GM12878 (cell line): ENCODE results near the gene CZIB. TPM values are rescaled to one million over a fixed set of nuclear protein-coding genes. Genes with fewer than 3 reads are reported as not detected.

Source experiments
- ATAC-seq: fragments of 200-7000 bp; cut with Tn5 transposase; 3 replicates; pipeline ENCODE4 v1.9.1; 2020; ENCODE audit warnings: mild to moderate bottlenecking, moderate library complexity
- BruUV-seq: library from RNA; stranded (reverse); fragments of 400-500 nt; replicated peaks from 2 replicates; lab custom pipeline; 2021; lab: Mats Ljungman, UMichigan
- CTCF ChIA-PET: fragments of 300-600 bp; sonication (Branson Sonifier 250); formaldehyde crosslinking; extraction: SDS; loops from one replicate; lab custom pipeline; 2021; ENCODE audit warnings: inconsistent platforms; lab: Yijun Ruan, JAX
- POLR2A ChIA-PET: fragments of 350-600 bp; formaldehyde crosslinking; extraction: SDS; loops from one replicate; lab custom pipeline; 2021; ENCODE audit warnings: inconsistent platforms; lab: Charles Lee
- RAD21 ChIA-PET: fragments of 300-600 bp; sonication (Branson Sonifier 250); formaldehyde crosslinking; loops from one replicate; lab custom pipeline; 2023; ENCODE audit warnings: antibody characterized with exemption; ENCODE audit not compliant: unreplicated experiment; lab: Charles Lee
- SMC1A ChIA-PET: fragments of 300-600 bp; sonication (Branson Sonifier 250); formaldehyde crosslinking; loops from one replicate; lab custom pipeline; 2023; ENCODE audit not compliant: unreplicated experiment, uncharacterized antibody; lab: Charles Lee
- DNase-seq: peaks from one replicate; pipeline ENCODE4 v3.0.0-alpha.2; 2011; ENCODE audit warnings: low read depth, low spot score
- FAIRE-seq: peaks from 3 replicates; lab custom pipeline; 2011; peaks lifted over from hg19 to GRCh38; lab: Jason Lieb, UNC
- H2AFZ ChIP-seq: 2 replicates; pipeline ENCODE4 v1.6.0; 2011; ENCODE audit warnings: low read depth, low read length, control low read depth; ENCODE audit not compliant: control insufficient read depth
- H3K27ac ChIP-seq: 2 replicates; pipeline ENCODE4 v1.5.1; 2011; ENCODE audit warnings: control low read depth; ENCODE audit not compliant: control insufficient read depth, insufficient read depth
- H3K27me3 ChIP-seq, 2 experiments: replicated peaks in 1 of 2; 2 replicates each; pipeline versions ENCODE4 v1.6.0 to v1.6.1; 2011; ENCODE audit warnings: low read length in 1 of 2; ENCODE audit not compliant: control insufficient read depth in 2 of 2, insufficient read depth in 2 of 2
- H3K36me3 ChIP-seq, 2 experiments: 2 replicates each; pipeline ENCODE4 v1.5.1; 2011; ENCODE audit warnings: low read length in 1 of 2; ENCODE audit not compliant: control insufficient read depth in 2 of 2, insufficient read depth in 2 of 2
- H3K4me1 ChIP-seq: 2 replicates; pipeline ENCODE4 v1.6.1; 2011; ENCODE audit warnings: mild to moderate bottlenecking, low read length, moderate library complexity, mixed read lengths; ENCODE audit not compliant: control insufficient read depth, insufficient read depth
- H3K4me2 ChIP-seq: 2 replicates; pipeline ENCODE4 v1.6.0; 2011; ENCODE audit warnings: control low read depth; ENCODE audit not compliant: control insufficient read depth, insufficient read depth
- H3K4me3 ChIP-seq: fragments of 200-600 bp; sonication (generic); 2 replicates; pipeline ENCODE4 v1.5.1; 2016
- H3K79me2 ChIP-seq: 2 replicates; pipeline ENCODE4 v1.6.0; 2011; ENCODE audit warnings: low read length; ENCODE audit not compliant: control insufficient read depth, insufficient read depth
- H3K9ac ChIP-seq: 2 replicates; pipeline ENCODE4 v1.8.0; 2011; ENCODE audit warnings: low read length, control low read depth, mixed read lengths; ENCODE audit not compliant: control insufficient read depth, insufficient read depth
- H3K9me3 ChIP-seq: replicated peaks from 3 replicates; pipeline ENCODE4 v1.5.1; 2011; ENCODE audit warnings: mild to moderate bottlenecking, low read length; ENCODE audit not compliant: control insufficient read depth, insufficient read depth
- H4K20me1 ChIP-seq: 2 replicates; pipeline ENCODE4 v1.6.0; 2011; ENCODE audit not compliant: control insufficient read depth, insufficient read depth
- NBN ChIP-seq: fragments of 450-650 bp; IDR thresholded peaks from 2 replicates; pipeline ENCODE4 v1.6.1; 2016
- SRF ChIP-seq, 2 experiments: IDR thresholded peaks; 2 replicates each; pipeline ENCODE4 v1.6.1; 2011; ENCODE audit warnings: low read depth in 2 of 2, low read length in 2 of 2, mild to moderate bottlenecking in 1 of 2, moderate library complexity in 1 of 2
- WGBS: methylation state at CpG from one replicate; pipeline ENCODE4 v1.1.6; 2016; ENCODE audit warnings: low lambda C conversion rate; ENCODE audit not compliant: insufficient replicate concordance, insufficient coverage; ENCODE audit errors: missing lambda C conversion rate; 5-methylcytosine and 5-hydroxymethylcytosine counted together
- in situ Hi-C: fragments of 300-500 bp; cut with MboI; formaldehyde crosslinking; loops from 9 replicates; pipeline ENCODE4 v1.14.3; 2018; ENCODE audit warnings: mixed read lengths
- intact Hi-C: fragments of 100-400 bp; cut with micrococcal nuclease; formaldehyde crosslinking; loops from one replicate; pipeline ENCODE4 v1.14.2; 2022; ENCODE audit not compliant: unreplicated experiment
- polyA plus RNA-seq, 11 experiments: library from polyadenylated mRNA; depleted of rRNA in 4 of 11; unstranded in 6 of 11; stranded (reverse) in 5 of 11; fragments of >200 nt; fragmentation: Nextera tagmentation in 4 of 11; fragmentation: Illumina TruSeq in 1 of 11; extraction: Ambion mirVana in 4 of 11; extraction: Trizol in 1 of 11; gene quantifications; 1 replicate in 1 of 11; 2 replicates in 10 of 11; pipeline versions ENCODE4 v1.2.1 to v1.2.3, GENCODE V29; 2011 to 2016; ENCODE audit warnings: inconsistent platforms in 2 of 11, missing spikeins in 2 of 11, low read depth in 1 of 11
- total RNA-seq, 4 experiments: library from RNA; depleted of rRNA in 3 of 4; stranded (reverse); fragments of >200 nt in 3 of 4; fragmentation: Illumina TruSeq in 1 of 4; extraction: Trizol in 1 of 4; gene quantifications; 2 replicates each; pipeline versions ENCODE4 v1.2.1 to v1.2.3, GENCODE V29; 2013 to 2021
- TF ChIP-seq, protein P1 (sequence below): fragments of 450-650 bp; conservative IDR thresholded peaks from 2 replicates; pipeline ENCODE4 v1.6.1; 2017; ENCODE audit warnings: mild to moderate bottlenecking, moderate library complexity
- TF ChIP-seq, protein P2 (sequence below): fragments of 450-650 bp; IDR thresholded peaks from 2 replicates; pipeline ENCODE4 v1.6.1; 2017; ENCODE audit warnings: mild to moderate bottlenecking, low read depth, inconsistent platforms; ENCODE audit not compliant: poor library complexity, severe bottlenecking

Gene CZIB
- total and polyA plus RNA-seq, 10 of the 15 experiments (the other 5 are each of a cell fraction or from before 2014, with no cell fraction given) = 36.1 to 68.3 (median 50.4) TPM

DNA sequence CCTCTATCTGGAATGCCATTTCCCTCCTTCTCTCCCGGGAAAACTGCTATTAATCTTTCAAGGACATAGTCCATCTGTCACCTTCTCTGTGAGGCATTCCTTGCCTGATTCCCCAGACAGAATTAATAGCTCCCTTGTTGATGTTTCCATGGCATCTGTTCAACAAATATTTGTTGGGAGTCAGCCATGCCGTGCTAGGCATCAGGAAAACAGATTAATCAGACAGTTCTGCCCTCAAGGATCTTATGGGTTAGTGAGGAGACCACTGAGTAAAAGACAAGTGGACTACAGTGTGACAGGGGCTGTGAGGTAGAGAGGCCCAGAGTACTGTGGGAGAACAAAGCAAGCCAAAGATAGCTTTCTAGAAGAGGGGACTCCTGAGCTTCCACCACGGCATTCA, 29.3 kb upstream of the CZIB start:
- 80% methylated on average over 3 of the region's 3 CpGs for WGBS
- POLR2A ChIA-PET = no interaction called here
- H2AFZ ChIP-seq = no peak overlapping the region
- no peaks in the 10 kb centered on the region for H3K9me3 ChIP-seq
- no peaks in the 10 kb centered on the region for H3K79me2 ChIP-seq
- no peak for ATAC-seq
- SMC1A ChIA-PET = no interaction called here
- TF ChIP-seq, protein P1, sequence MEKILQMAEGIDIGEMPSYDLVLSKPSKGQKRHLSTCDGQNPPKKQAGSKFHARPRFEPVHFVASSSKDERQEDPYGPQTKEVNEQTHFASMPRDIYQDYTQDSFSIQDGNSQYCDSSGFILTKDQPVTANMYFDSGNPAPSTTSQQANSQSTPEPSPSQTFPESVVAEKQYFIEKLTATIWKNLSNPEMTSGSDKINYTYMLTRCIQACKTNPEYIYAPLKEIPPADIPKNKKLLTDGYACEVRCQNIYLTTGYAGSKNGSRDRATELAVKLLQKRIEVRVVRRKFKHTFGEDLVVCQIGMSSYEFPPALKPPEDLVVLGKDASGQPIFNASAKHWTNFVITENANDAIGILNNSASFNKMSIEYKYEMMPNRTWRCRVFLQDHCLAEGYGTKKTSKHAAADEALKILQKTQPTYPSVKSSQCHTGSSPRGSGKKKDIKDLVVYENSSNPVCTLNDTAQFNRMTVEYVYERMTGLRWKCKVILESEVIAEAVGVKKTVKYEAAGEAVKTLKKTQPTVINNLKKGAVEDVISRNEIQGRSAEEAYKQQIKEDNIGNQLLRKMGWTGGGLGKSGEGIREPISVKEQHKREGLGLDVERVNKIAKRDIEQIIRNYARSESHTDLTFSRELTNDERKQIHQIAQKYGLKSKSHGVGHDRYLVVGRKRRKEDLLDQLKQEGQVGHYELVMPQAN = no peak
- TF ChIP-seq, protein P2, sequence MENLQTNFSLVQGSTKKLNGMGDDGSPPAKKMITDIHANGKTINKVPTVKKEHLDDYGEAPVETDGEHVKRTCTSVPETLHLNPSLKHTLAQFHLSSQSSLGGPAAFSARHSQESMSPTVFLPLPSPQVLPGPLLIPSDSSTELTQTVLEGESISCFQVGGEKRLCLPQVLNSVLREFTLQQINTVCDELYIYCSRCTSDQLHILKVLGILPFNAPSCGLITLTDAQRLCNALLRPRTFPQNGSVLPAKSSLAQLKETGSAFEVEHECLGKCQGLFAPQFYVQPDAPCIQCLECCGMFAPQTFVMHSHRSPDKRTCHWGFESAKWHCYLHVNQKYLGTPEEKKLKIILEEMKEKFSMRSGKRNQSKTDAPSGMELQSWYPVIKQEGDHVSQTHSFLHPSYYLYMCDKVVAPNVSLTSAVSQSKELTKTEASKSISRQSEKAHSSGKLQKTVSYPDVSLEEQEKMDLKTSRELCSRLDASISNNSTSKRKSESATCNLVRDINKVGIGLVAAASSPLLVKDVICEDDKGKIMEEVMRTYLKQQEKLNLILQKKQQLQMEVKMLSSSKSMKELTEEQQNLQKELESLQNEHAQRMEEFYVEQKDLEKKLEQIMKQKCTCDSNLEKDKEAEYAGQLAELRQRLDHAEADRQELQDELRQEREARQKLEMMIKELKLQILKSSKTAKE = no peak
- TF ChIP-seq SRF (IDR thresholded peaks at IDR 0.05; ENCODE audit: low read depth in 2 of 2, low read length in 2 of 2) (no peak), NBN (no peak)
- TF ChIP-seq, all 136 proteins: peak for 0
- Histone ChIP-seq H3K4me1 (peaks cover 8% of the 10 kb centered on the region), H3K36me3 (peaks cover 15 to 27% of the 10 kb centered on the region in 2 experiments), H3K9ac (no peak overlapping the region), H3K4me3 (no peak overlapping the region), H3K27me3 (no peaks in the 10 kb centered on the region), H3K27ac (no peak overlapping the region), H4K20me1 (no peaks in the 10 kb centered on the region), H3K4me2 (no peak overlapping the region)
- ChIA-PET RAD21 (interaction anchor here (0.6 kb wide), 1 partner anchor 30 kb away, joined by 3 read pairs; no protein-coding TSS in a partner anchor), CTCF (no interaction called here)
- in situ Hi-C loops = no loop called here
- intact Hi-C loops = no loop called here
- no TSS peak for BruUV-seq
- DNase-seq (no peak), FAIRE-seq (no peak)
